ENCODE results near the gene PI4K2A. TPM values are rescaled to one million over a fixed set of nuclear protein-coding genes. Genes with fewer than 3 reads are reported as not detected.

Gene PI4K2A
- polyA plus RNA-seq, 1 donor (not counting 4 experiments of a cell fraction or from before 2014, with no cell fraction given): 51.3 TPM

DNA sequence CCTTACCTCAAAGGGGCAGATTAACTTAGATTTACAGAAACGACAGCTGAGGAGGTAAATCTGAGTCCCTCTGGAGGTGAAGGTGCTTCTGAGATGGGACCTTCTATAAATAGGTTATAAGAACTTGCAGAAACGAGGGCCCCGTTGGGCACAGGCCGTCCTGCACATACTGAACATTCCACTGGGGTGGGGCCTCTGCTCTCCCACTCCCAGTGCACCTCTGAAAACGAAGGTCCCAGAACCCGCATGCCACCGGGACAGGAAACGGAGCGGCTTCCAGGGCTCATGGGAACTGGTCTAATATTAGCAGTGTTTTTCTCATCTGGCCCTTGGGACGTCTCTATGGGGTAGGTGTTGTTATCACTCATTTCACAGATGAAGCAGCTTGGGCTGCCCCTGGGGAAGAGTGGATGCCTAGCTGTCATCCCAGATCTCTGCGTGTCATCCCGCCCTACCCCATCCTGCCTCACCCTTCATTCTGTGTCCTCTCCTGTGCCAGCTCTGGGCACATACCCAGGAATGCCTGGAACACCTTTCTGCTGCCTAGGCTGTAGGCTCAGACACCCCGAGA lies 31.4 kb upstream of the PI4K2A start:
- no peak for TF ChIP-seq EZH2 (IDR thresholded peaks at IDR 0.05; ENCODE audit: low read length)
- TF ChIP-seq, protein P1, sequence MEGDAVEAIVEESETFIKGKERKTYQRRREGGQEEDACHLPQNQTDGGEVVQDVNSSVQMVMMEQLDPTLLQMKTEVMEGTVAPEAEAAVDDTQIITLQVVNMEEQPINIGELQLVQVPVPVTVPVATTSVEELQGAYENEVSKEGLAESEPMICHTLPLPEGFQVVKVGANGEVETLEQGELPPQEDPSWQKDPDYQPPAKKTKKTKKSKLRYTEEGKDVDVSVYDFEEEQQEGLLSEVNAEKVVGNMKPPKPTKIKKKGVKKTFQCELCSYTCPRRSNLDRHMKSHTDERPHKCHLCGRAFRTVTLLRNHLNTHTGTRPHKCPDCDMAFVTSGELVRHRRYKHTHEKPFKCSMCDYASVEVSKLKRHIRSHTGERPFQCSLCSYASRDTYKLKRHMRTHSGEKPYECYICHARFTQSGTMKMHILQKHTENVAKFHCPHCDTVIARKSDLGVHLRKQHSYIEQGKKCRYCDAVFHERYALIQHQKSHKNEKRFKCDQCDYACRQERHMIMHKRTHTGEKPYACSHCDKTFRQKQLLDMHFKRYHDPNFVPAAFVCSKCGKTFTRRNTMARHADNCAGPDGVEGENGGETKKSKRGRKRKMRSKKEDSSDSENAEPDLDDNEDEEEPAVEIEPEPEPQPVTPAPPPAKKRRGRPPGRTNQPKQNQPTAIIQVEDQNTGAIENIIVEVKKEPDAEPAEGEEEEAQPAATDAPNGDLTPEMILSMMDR (optimal IDR thresholded peaks at IDR 0.05 in 1 of 3, IDR thresholded peaks at IDR 0.05 in 1 of 3, conservative IDR thresholded peaks at IDR 0.05 in 1 of 3; ENCODE audit: extremely low read depth in 1 of 3, insufficient read depth in 2 of 3, low read length in 3 of 3): no peak
- Histone ChIP-seq H4K20me1 (ENCODE audit: control insufficient read depth, extremely low read depth, insufficient read depth, low read length) (no peaks in the 10 kb centered on the region), H2AFZ (ENCODE audit: control insufficient read depth, low read length) (peak overlapping the region; percentile 27), H3K9ac (ENCODE audit: control insufficient read depth, extremely low read depth, insufficient read depth, low read length) (no peak overlapping the region), H3K79me2 (ENCODE audit: control insufficient read depth, insufficient read depth, low read length) (no peaks in the 10 kb centered on the region), H3K9me1 (ENCODE audit: control insufficient read depth, extremely low read depth, insufficient read depth, low read length) (no peaks in the 10 kb centered on the region), H3K4me3 (ENCODE audit: control insufficient read depth in 2 of 3, extremely low read depth in 1 of 3, insufficient read depth in 2 of 3, low read depth in 1 of 3, low read length in 3 of 3) (peak overlapping the region in 1 of 3 experiments; percentile 31), H3K4me1 (ENCODE audit: control insufficient read depth, extremely low read depth, insufficient read depth, low read length) (peaks cover 19% of the 10 kb centered on the region), H3K27me3 (ENCODE audit: control insufficient read depth, extremely low read depth, insufficient read depth, low read length) (no peaks in the 10 kb centered on the region), H3K27ac (ENCODE audit: control insufficient read depth, insufficient read depth, low read length) (no peak overlapping the region), H3K4me2 (ENCODE audit: control insufficient read depth, extremely low read depth, insufficient read depth, low read depth, low read length) (peak overlapping the region; percentile 55), H3K36me3 (ENCODE audit: control insufficient read depth in 2 of 2, extremely low read depth in 1 of 2, insufficient read depth in 2 of 2, low read length in 2 of 2) (no peaks in the 10 kb centered on the region), H3K9me3 (ENCODE audit: control insufficient read depth, low read depth, low read length) (no peaks in the 10 kb centered on the region)
- DNase-seq (ENCODE audit: low read depth, low spot score) (no peak), FAIRE-seq (peak; percentile 84)
- dilution Hi-C loops (cut with MboI; ENCODE audit: extremely low pct_ligation_motif_present, low sequenced_read_pairs): no loop called here

DNA sequence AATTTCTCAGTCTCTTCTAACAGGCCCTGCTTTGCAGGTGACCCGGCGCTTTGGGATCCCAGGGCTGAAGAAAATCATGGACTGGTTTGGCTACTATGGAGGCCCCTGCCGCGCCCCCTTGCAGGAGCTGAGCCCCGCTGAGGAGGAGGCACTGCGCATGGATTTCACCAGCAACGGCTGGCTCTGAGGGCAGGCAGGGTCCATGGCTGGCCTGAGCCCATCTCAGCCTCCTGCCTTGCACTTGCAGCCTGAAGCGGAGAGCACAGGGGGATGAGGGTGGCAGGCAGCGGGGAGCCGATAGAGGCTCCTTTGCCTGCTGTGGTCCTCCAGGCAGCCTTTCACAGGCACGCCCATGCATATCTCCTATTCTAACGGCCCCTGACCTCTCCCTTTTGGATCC lies 29.0 kb upstream of the PI4K2A start:
- Histone ChIP-seq H3K27ac (ENCODE audit: control insufficient read depth, insufficient read depth, low read length) (no peak overlapping the region), H3K9ac (ENCODE audit: control insufficient read depth, extremely low read depth, insufficient read depth, low read length) (no peak overlapping the region), H3K27me3 (ENCODE audit: control insufficient read depth, extremely low read depth, insufficient read depth, low read length) (no peaks in the 10 kb centered on the region), H4K20me1 (ENCODE audit: control insufficient read depth, extremely low read depth, insufficient read depth, low read length) (no peaks in the 10 kb centered on the region), H3K4me3 (ENCODE audit: control insufficient read depth in 2 of 3, extremely low read depth in 1 of 3, insufficient read depth in 2 of 3, low read depth in 1 of 3, low read length in 3 of 3) (no peak overlapping the region), H3K79me2 (ENCODE audit: control insufficient read depth, insufficient read depth, low read length) (no peaks in the 10 kb centered on the region), H2AFZ (ENCODE audit: control insufficient read depth, low read length) (no peak overlapping the region), H3K9me1 (ENCODE audit: control insufficient read depth, extremely low read depth, insufficient read depth, low read length) (no peaks in the 10 kb centered on the region), H3K4me1 (ENCODE audit: control insufficient read depth, extremely low read depth, insufficient read depth, low read length) (peaks cover 19% of the 10 kb centered on the region), H3K4me2 (ENCODE audit: control insufficient read depth, extremely low read depth, insufficient read depth, low read depth, low read length) (no peak overlapping the region), H3K36me3 (ENCODE audit: control insufficient read depth in 2 of 2, extremely low read depth in 1 of 2, insufficient read depth in 2 of 2, low read length in 2 of 2) (no peaks in the 10 kb centered on the region), H3K9me3 (ENCODE audit: control insufficient read depth, low read depth, low read length) (no peaks in the 10 kb centered on the region)
- DNase-seq (ENCODE audit: low read depth, low spot score) (no peak), FAIRE-seq (no peak)
- no peak for TF ChIP-seq EZH2 (IDR thresholded peaks at IDR 0.05; ENCODE audit: low read length)
- TF ChIP-seq, protein P1 (optimal IDR thresholded peaks at IDR 0.05 in 1 of 3, IDR thresholded peaks at IDR 0.05 in 1 of 3, conservative IDR thresholded peaks at IDR 0.05 in 1 of 3; ENCODE audit: extremely low read depth in 1 of 3, insufficient read depth in 2 of 3, low read length in 3 of 3): no peak
- dilution Hi-C loops (cut with MboI; ENCODE audit: extremely low pct_ligation_motif_present, low sequenced_read_pairs): no loop called here

All from keratinocyte (primary cell).